Measurements from ENCODE around the gene IL7R. TPM values are rescaled to one million over a fixed set of nuclear protein-coding genes. Genes with fewer than 3 reads are reported as not detected.

Gene IL7R
- total and polyA plus RNA-seq, 2 donors (not counting 1 experiment from before 2014, with no cell fraction given) = 67.9 to 266 TPM

DNA sequence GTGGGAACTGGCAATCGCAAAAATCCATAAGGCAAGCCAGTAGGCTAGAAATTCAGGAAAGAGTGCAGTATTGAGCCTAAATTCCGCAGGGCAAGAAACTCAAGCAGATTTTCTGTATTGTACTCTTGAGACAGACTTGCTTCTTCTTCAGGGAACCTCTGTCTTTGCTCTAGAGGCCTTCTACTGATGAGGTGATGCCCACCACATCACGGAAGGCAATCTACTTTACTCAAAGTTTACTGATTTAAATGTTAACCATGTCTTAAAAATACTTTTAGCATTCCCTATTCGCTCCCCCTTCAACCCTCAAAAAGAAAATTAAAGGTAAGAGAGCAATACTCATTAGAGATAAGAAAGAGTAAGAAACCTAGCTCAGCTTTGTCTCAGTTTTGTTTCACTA, 11.3 kb downstream of the IL7R start:
- H3K36me3 ChIP-seq (ENCODE audit: control insufficient read depth, insufficient read depth, low read length) = peaks cover 23% of the 10 kb centered on the region
- TF ChIP-seq, protein P1, sequence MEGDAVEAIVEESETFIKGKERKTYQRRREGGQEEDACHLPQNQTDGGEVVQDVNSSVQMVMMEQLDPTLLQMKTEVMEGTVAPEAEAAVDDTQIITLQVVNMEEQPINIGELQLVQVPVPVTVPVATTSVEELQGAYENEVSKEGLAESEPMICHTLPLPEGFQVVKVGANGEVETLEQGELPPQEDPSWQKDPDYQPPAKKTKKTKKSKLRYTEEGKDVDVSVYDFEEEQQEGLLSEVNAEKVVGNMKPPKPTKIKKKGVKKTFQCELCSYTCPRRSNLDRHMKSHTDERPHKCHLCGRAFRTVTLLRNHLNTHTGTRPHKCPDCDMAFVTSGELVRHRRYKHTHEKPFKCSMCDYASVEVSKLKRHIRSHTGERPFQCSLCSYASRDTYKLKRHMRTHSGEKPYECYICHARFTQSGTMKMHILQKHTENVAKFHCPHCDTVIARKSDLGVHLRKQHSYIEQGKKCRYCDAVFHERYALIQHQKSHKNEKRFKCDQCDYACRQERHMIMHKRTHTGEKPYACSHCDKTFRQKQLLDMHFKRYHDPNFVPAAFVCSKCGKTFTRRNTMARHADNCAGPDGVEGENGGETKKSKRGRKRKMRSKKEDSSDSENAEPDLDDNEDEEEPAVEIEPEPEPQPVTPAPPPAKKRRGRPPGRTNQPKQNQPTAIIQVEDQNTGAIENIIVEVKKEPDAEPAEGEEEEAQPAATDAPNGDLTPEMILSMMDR (conservative IDR thresholded peaks at IDR 0.05 in 1 of 2, IDR thresholded peaks at IDR 0.05 in 1 of 2; ENCODE audit: low read depth in 1 of 2, low read length in 2 of 2) = no peak
- no peak for TF ChIP-seq EZH2 (IDR thresholded peaks at IDR 0.05; ENCODE audit: low read length, missing control alignments)
- no peak for DNase-seq (ENCODE audit: low read depth in 2 of 2)
- no peak overlapping the region for H3K4me2 ChIP-seq (ENCODE audit: extremely low read depth, insufficient read depth, low read length)
- H2AFZ ChIP-seq (ENCODE audit: low read length) = no peak overlapping the region
- H3K27me3 ChIP-seq (ENCODE audit: control insufficient read depth, insufficient read depth, low read length) = no peaks in the 10 kb centered on the region
- H3K4me3 ChIP-seq (replicated peaks in 1 of 4; ENCODE audit: control extremely low read depth in 1 of 4, insufficient read depth in 1 of 4, low read depth in 3 of 4, low read length in 4 of 4) = no peak overlapping the region
- no peaks in the 10 kb centered on the region for H4K20me1 ChIP-seq (ENCODE audit: control insufficient read depth, extremely low read depth, insufficient read depth, low read length)
- H3K79me2 ChIP-seq (ENCODE audit: control insufficient read depth, insufficient read depth, low read length) = no peaks in the 10 kb centered on the region
- H3K4me1 ChIP-seq (ENCODE audit: control insufficient read depth, extremely low read depth, insufficient read depth, low read length) = no peaks in the 10 kb centered on the region
- no peak overlapping the region for H3K27ac ChIP-seq (ENCODE audit: insufficient read depth, low read length)
- no peak overlapping the region for H3K9ac ChIP-seq (ENCODE audit: insufficient read depth, low read length)
- no peaks in the 10 kb centered on the region for H3K9me3 ChIP-seq (ENCODE audit: control insufficient read depth, insufficient read depth, low read depth, low read length)

DNA sequence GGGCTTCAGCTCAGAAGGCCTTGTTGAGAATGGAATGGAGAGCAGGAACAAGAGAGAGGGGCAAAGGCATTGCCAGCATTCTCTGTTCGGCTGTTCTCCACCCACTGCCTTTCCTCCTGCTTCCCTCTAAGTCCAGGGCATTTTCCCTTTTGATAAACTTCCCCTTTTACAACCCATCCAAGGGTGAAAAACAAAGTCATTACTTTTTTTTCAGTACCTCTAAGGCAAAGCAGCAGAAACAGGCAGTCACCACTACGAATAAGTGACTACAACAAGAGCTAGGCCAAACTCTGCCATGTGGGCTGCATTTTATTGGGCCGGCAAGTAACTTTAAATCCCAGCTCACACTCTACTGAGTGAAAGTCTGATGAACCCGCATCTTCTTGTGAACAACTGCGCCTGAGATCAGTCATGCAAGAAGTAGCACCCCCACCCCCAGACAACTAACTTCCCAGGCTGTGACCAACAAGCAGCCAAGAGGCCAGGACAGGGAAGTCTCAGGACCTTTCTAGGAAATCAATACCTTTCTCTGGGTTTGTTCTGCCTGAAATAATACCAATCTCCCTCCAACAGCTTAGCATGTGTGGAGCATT, 13.1 kb downstream of the IL7R start:
- Histone ChIP-seq H4K20me1 (ENCODE audit: control insufficient read depth, extremely low read depth, insufficient read depth, low read length) (no peaks in the 10 kb centered on the region), H3K4me2 (ENCODE audit: extremely low read depth, insufficient read depth, low read length) (no peak overlapping the region), H2AFZ (ENCODE audit: low read length) (no peak overlapping the region)

DNA sequence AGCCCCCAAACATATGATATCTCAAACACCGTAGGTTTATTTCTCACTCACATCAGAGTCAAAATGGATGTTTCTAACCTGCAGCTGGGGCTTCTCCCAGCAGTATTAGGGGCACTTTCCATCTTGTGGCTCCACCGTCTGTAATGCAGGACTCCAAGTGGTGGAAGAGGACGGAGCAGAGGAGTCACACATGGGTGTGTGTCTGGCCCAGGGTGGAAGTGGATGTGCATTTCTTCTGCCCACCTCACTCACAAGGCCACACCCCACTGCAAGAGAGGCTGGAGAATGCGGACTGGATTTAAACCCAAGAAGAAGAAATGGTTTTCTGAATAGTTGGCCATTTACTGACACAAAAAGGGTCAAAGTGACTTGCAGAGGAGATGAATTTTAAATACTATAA, 13.9 kb downstream of the IL7R start:
- Histone ChIP-seq H3K4me3 (replicated peaks in 1 of 4; ENCODE audit: control extremely low read depth in 1 of 4, insufficient read depth in 1 of 4, low read depth in 3 of 4, low read length in 4 of 4) (no peak overlapping the region), H4K20me1 (ENCODE audit: control insufficient read depth, extremely low read depth, insufficient read depth, low read length) (no peaks in the 10 kb centered on the region), H3K27ac (ENCODE audit: insufficient read depth, low read length) (no peak overlapping the region), H3K9ac (ENCODE audit: insufficient read depth, low read length) (no peak overlapping the region), H3K9me3 (ENCODE audit: control insufficient read depth, insufficient read depth, low read depth, low read length) (no peaks in the 10 kb centered on the region), H3K4me1 (ENCODE audit: control insufficient read depth, extremely low read depth, insufficient read depth, low read length) (no peaks in the 10 kb centered on the region), H2AFZ (ENCODE audit: low read length) (no peak overlapping the region), H3K27me3 (ENCODE audit: control insufficient read depth, insufficient read depth, low read length) (no peaks in the 10 kb centered on the region), H3K4me2 (ENCODE audit: extremely low read depth, insufficient read depth, low read length) (no peak overlapping the region), H3K36me3 (ENCODE audit: control insufficient read depth, insufficient read depth, low read length) (peaks cover 23% of the 10 kb centered on the region), H3K79me2 (ENCODE audit: control insufficient read depth, insufficient read depth, low read length) (no peaks in the 10 kb centered on the region)
- DNase-seq (ENCODE audit: low read depth in 2 of 2) = no peak
- TF ChIP-seq, protein P1 (conservative IDR thresholded peaks at IDR 0.05 in 1 of 2, IDR thresholded peaks at IDR 0.05 in 1 of 2; ENCODE audit: low read depth in 1 of 2, low read length in 2 of 2) = no peak
- TF ChIP-seq EZH2 (IDR thresholded peaks at IDR 0.05; ENCODE audit: low read length, missing control alignments) = no peak

More for the DNA sequence above, 13.1 kb downstream of the IL7R start:
- no peaks in the 10 kb centered on the region for H3K4me1 ChIP-seq (ENCODE audit: control insufficient read depth, extremely low read depth, insufficient read depth, low read length)
- TF ChIP-seq, protein P1 (conservative IDR thresholded peaks at IDR 0.05 in 1 of 2, IDR thresholded peaks at IDR 0.05 in 1 of 2; ENCODE audit: low read depth in 1 of 2, low read length in 2 of 2) = no peak
- H3K36me3 ChIP-seq (ENCODE audit: control insufficient read depth, insufficient read depth, low read length) = peaks cover 22% of the 10 kb centered on the region
- no peaks in the 10 kb centered on the region for H3K79me2 ChIP-seq (ENCODE audit: control insufficient read depth, insufficient read depth, low read length)
- H3K27ac ChIP-seq (ENCODE audit: insufficient read depth, low read length) = no peak overlapping the region
- DNase-seq (ENCODE audit: low read depth in 2 of 2) = no peak
- H3K9ac ChIP-seq (ENCODE audit: insufficient read depth, low read length) = no peak overlapping the region
- no peaks in the 10 kb centered on the region for H3K9me3 ChIP-seq (ENCODE audit: control insufficient read depth, insufficient read depth, low read depth, low read length)
- H3K4me3 ChIP-seq (replicated peaks in 1 of 4; ENCODE audit: control extremely low read depth in 1 of 4, insufficient read depth in 1 of 4, low read depth in 3 of 4, low read length in 4 of 4) = no peak overlapping the region
- H3K27me3 ChIP-seq (ENCODE audit: control insufficient read depth, insufficient read depth, low read length) = no peaks in the 10 kb centered on the region
